Measurements from ENCODE around the gene GTSE1. TPM values are rescaled to one million over a fixed set of nuclear protein-coding genes. Genes with fewer than 3 reads are reported as not detected.

The GTSE1 gene
- total RNA-seq, 4 donors from 2014 or later, result 0.13 to 0.20 (median 0.19) TPM; not detected in 1

DNA sequence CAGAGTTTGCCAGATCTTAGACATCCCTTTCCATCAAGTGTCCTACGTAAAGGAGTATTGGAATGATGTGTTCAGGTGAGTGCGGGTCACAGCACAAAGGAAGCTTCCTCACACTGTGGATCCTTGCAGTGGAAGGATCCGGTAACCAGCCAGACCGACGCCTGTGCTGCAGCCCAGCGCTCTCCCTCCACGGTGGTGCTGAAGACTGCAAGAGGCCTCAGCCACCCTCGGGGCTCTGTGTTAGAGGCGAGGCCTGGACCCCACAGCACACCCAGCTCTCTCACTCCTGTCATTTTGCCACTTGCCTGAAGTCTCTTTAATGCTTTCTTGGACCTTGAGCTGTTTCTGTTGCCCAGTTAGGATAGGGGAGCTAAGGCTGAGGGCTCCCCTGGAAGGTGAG is 41.2 kb downstream of the GTSE1 start:
- TF ChIP-seq POLR2AphosphoS5 (IDR thresholded peaks at IDR 0.05) (no peak), EP300 (IDR thresholded peaks at IDR 0.05) (no peak), POLR2A (IDR thresholded peaks at IDR 0.05) (no peak)
- TF ChIP-seq, protein P1, sequence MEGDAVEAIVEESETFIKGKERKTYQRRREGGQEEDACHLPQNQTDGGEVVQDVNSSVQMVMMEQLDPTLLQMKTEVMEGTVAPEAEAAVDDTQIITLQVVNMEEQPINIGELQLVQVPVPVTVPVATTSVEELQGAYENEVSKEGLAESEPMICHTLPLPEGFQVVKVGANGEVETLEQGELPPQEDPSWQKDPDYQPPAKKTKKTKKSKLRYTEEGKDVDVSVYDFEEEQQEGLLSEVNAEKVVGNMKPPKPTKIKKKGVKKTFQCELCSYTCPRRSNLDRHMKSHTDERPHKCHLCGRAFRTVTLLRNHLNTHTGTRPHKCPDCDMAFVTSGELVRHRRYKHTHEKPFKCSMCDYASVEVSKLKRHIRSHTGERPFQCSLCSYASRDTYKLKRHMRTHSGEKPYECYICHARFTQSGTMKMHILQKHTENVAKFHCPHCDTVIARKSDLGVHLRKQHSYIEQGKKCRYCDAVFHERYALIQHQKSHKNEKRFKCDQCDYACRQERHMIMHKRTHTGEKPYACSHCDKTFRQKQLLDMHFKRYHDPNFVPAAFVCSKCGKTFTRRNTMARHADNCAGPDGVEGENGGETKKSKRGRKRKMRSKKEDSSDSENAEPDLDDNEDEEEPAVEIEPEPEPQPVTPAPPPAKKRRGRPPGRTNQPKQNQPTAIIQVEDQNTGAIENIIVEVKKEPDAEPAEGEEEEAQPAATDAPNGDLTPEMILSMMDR (IDR thresholded peaks at IDR 0.05), result no peak
- Histone ChIP-seq H3K27me3 (no peaks in the 10 kb centered on the region), H3K36me3 (peaks cover 0 to 56% of the 10 kb centered on the region in 2 donors), H3K4me1 (peaks cover 0 to 30% (median 13%) of the 10 kb centered on the region in 3 donors), H3K9me3 (no peaks in the 10 kb centered on the region), H3K4me3 (no peak overlapping the region), H3K27ac (no peak overlapping the region)
- ATAC-seq, result no peak
- 60 to 77% methylated on average over 1 to 2 of the region's 9 CpGs for WGBS, 2 donors (ENCODE audit: low coverage in 1 of 2)

DNA sequence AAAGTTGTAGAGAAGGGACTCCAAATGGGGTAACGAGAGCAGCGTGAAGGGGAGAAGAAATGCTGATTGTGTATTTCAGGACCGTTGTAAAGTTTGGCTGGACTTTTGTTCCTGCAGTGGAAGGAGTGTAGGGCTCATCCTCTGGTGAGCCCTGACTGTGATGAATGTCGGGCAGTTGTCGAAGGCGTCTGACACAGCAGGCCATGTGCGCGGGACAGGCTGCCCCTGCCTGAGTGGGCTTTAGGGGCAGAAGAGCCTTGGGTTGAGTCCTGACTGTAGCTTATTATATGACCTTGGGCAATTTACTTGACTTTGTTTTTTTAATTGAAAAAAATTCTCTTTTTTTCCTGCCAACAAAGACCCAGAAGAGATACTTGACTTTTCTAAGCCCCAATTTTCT is 42.0 kb downstream of the GTSE1 start:
- ATAC-seq, result no peak
- Histone ChIP-seq H3K27me3 (no peaks in the 10 kb centered on the region), H3K36me3 (peaks cover 0 to 63% of the 10 kb centered on the region in 2 donors), H3K27ac (no peak overlapping the region), H3K4me3 (no peak overlapping the region), H3K9me3 (no peaks in the 10 kb centered on the region), H3K4me1 (peaks cover 0 to 30% (median 13%) of the 10 kb centered on the region in 3 donors)
- TF ChIP-seq POLR2AphosphoS5 (IDR thresholded peaks at IDR 0.05), result no peak
- TF ChIP-seq, protein P1 (IDR thresholded peaks at IDR 0.05), result no peak
- no peak for TF ChIP-seq EP300 (IDR thresholded peaks at IDR 0.05)
- no peak for TF ChIP-seq POLR2A (IDR thresholded peaks at IDR 0.05)
- 88 to 90% methylated on average over 3 to 8 of the region's 8 CpGs for WGBS, 2 donors (ENCODE audit: low coverage in 1 of 2)

DNA sequence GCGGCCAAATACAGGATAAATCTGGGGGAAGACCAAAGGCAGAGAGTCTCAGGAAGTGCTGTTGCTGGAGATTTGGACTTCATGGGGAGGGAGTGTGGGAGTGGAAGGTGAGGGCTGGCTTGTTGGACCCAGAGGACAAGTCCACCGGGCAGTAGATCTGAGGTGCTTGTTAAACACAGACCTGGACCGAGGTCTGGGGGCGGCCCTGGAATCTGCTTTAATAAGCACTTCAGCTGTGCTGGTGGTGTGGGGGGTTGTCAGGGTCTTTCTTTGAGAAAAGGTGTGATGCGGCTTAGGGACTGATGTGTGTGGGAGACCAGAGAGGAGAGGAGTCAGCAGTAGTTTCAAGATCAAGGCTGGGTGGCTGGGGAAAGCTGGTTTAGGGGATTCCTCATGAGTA is 43.3 kb downstream of the GTSE1 start:
- Histone ChIP-seq H3K36me3 (peaks cover 0 to 76% of the 10 kb centered on the region in 2 donors), H3K9me3 (no peaks in the 10 kb centered on the region), H3K27ac (no peak overlapping the region), H3K4me3 (no peak overlapping the region), H3K4me1 (peaks cover 0 to 24% (median 13%) of the 10 kb centered on the region in 3 donors), H3K27me3 (no peaks in the 10 kb centered on the region)
- no peak for ATAC-seq
- 88 to 100% methylated on average over 2 to 4 of the region's 5 CpGs for WGBS, 2 donors (ENCODE audit: low coverage in 1 of 2)
- TF ChIP-seq POLR2AphosphoS5 (IDR thresholded peaks at IDR 0.05) (no peak), POLR2A (IDR thresholded peaks at IDR 0.05) (no peak), EP300 (IDR thresholded peaks at IDR 0.05) (no peak)
- TF ChIP-seq, protein P1 (IDR thresholded peaks at IDR 0.05), result no peak

DNA sequence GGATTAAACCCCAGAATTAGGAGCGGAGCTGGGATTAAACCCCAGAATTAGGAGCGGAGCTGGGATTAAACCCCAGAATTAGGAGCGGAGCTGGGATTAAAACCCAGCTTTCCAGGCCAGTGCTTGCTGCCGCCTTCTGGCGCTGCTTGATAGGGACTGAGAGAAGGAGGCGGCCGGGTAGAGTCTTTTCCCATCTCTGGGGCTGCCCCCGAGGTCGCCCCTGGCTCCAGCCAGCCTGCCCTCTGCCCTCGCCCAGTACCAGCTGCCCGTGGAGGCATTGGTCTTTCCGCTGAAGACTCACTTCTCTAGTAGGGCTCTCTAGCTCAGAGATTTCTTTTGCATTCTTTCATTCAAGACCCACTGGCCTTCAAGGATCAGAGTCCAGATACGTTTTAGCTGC is 44.0 kb downstream of the GTSE1 start:
- no peak for TF ChIP-seq POLR2A (IDR thresholded peaks at IDR 0.05)
- TF ChIP-seq, protein P1 (IDR thresholded peaks at IDR 0.05), result no peak
- TF ChIP-seq EP300 (IDR thresholded peaks at IDR 0.05), result no peak
- TF ChIP-seq POLR2AphosphoS5 (IDR thresholded peaks at IDR 0.05), result no peak
- H3K27me3 ChIP-seq, result no peaks in the 10 kb centered on the region
- ATAC-seq, result no peak
- H3K27ac ChIP-seq, result no peak overlapping the region
- peaks cover 0 to 21% (median 13%) of the 10 kb centered on the region in 3 donors for H3K4me1 ChIP-seq
- H3K4me3 ChIP-seq, result no peak overlapping the region
- WGBS, 2 donors (ENCODE audit: low coverage in 1 of 2), result 74 to 80% methylated on average over 3 to 7 of the region's 13 CpGs
- peaks cover 0 to 84% of the 10 kb centered on the region in 2 donors for H3K36me3 ChIP-seq
- H3K9me3 ChIP-seq, result no peaks in the 10 kb centered on the region

DNA sequence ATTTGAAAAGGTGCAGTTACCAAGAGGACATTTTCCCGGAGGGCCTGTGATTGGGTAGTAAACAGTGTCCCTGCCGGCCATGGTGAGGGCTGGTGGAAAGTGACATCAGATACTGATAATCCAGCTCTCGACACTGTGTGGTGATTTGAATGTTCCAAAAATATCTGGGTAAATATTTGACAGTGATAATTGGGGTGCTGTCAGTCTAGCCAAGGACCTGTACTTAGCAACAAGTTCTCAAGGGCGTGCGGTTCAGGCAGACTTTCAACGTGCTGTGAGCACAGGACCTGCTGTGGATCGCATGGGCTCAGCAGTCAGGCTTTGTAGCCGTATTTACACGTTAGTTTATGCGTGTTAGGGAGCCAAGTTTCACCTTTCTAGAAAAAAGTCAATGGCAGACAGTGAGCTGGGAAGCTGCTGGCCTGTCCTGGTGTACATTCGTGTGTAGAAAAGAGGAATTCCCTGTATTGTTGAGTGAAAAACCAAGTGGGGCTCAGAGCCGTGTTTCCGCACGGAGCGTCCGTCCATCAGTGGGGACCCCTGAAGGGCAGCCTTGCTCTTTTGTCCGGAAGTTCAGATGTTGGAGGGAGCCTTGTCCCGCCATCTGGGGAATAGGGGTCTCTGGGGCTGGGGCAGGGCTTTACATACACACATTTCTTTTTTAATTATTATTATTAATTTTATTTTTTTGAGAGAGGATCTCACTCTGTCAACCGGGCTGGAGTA is 50.2 kb downstream of the GTSE1 start:
- Histone ChIP-seq H3K27ac (no peak overlapping the region), H3K27me3 (no peaks in the 10 kb centered on the region), H3K36me3 (peaks cover 0 to 100% of the 10 kb centered on the region in 2 donors), H3K9me3 (no peaks in the 10 kb centered on the region), H3K4me1 (no peaks in the 10 kb centered on the region), H3K4me3 (no peak overlapping the region)
- ATAC-seq, result no peak
- 71 to 84% methylated on average over 7 to 13 of the region's 19 CpGs for WGBS, 2 donors (ENCODE audit: low coverage in 1 of 2)
- TF ChIP-seq POLR2AphosphoS5 (IDR thresholded peaks at IDR 0.05), result no peak
- TF ChIP-seq POLR2A (IDR thresholded peaks at IDR 0.05), result no peak
- TF ChIP-seq, protein P1 (IDR thresholded peaks at IDR 0.05), result no peak
- TF ChIP-seq EP300 (IDR thresholded peaks at IDR 0.05), result no peak

Measured in gastroesophageal sphincter (tissue), 4 donors.